ENCODE results near the gene SRSF4.

Gene SRSF4

GRCh38 chr1:29200906-29201594 is 19.4 kb upstream of the SRSF4 start:
- DNase-seq (ENCODE audit: low read depth in 3 of 3), result no peak

- DNase-seq (ENCODE audit: low read depth in 3 of 3), result no peak
Measured at GRCh38 chr1:29197993-29198392, 16.3 kb upstream of the SRSF4 start.

- DNase-seq (ENCODE audit: low read depth in 3 of 3), result no peak
Measured at GRCh38 chr1:29197590-29197924, 15.9 kb upstream of the SRSF4 start.

GRCh38 chr1:29196863-29197589 is 15.3 kb upstream of the SRSF4 start:
- no peak for DNase-seq (ENCODE audit: low read depth in 3 of 3)

- DNase-seq (ENCODE audit: low read depth in 3 of 3), result no peak
Measured at GRCh38 chr1:29195881-29196291, 14.2 kb upstream of the SRSF4 start.

- DNase-seq (ENCODE audit: low read depth in 3 of 3), result no peak
Measured at GRCh38 chr1:29193879-29194455, 12.3 kb upstream of the SRSF4 start.

GRCh38 chr1:29190718-29191117 is 9.0 kb upstream of the SRSF4 start:
- DNase-seq (ENCODE audit: low read depth in 3 of 3), result no peak

GRCh38 chr1:29186707-29187106 is 5.0 kb upstream of the SRSF4 start:
- DNase-seq (ENCODE audit: low read depth in 3 of 3), result no peak

- DNase-seq (ENCODE audit: low read depth in 3 of 3), result no peak
Measured at GRCh38 chr1:29186252-29186651, 4.6 kb upstream of the SRSF4 start.

- DNase-seq (ENCODE audit: low read depth in 3 of 3), result no peak
Measured at GRCh38 chr1:29183287-29183686, 1.6 kb upstream of the SRSF4 start.

GRCh38 chr1:29180497-29181412 is 945 bp downstream of the SRSF4 start:
- DNase-seq (ENCODE audit: low read depth in 3 of 3), result no peak

- no peak for DNase-seq (ENCODE audit: low read depth in 3 of 3)
Measured at GRCh38 chr1:29179641-29180184, 2.0 kb downstream of the SRSF4 start.

GRCh38 chr1:29177022-29177705 is 4.5 kb downstream of the SRSF4 start:
- DNase-seq (ENCODE audit: low read depth in 3 of 3), result no peak

- no peak for DNase-seq (ENCODE audit: low read depth in 3 of 3)
Measured at GRCh38 chr1:29176576-29176975, 5.1 kb downstream of the SRSF4 start.

GRCh38 chr1:29172415-29172939 is 9.2 kb downstream of the SRSF4 start:
- no peak for DNase-seq (ENCODE audit: low read depth in 3 of 3)

- no peak for DNase-seq (ENCODE audit: low read depth in 3 of 3)
Measured at GRCh38 chr1:29171521-29171920, 10.2 kb downstream of the SRSF4 start.

- no peak for DNase-seq (ENCODE audit: low read depth in 3 of 3)
Measured at GRCh38 chr1:29171089-29171488, 10.6 kb downstream of the SRSF4 start.

GRCh38 chr1:29169976-29170375 is 11.7 kb downstream of the SRSF4 start:
- no peak for DNase-seq (ENCODE audit: low read depth in 3 of 3)

GRCh38 chr1:29167904-29168303 is 13.8 kb downstream of the SRSF4 start:
- no peak for DNase-seq (ENCODE audit: low read depth in 3 of 3)

- DNase-seq (ENCODE audit: low read depth in 3 of 3), result no peak
Measured at GRCh38 chr1:29166291-29166878, 15.3 kb downstream of the SRSF4 start.

- no peak for DNase-seq (ENCODE audit: low read depth in 3 of 3)
Measured at GRCh38 chr1:29164588-29164987, 17.1 kb downstream of the SRSF4 start.

Data from stimulated activated CD4-positive, alpha-beta T cell treated with anti-CD3 and anti-CD28 coated beads, TNF-alpha, amount 100 ng/mL, for 48 hours (primary cell).